ENCODE results near the gene SRSF7. TPM values are rescaled to one million over a fixed set of nuclear protein-coding genes. Genes with fewer than 3 reads are reported as not detected.

Gene SRSF7
- total RNA-seq, 4 donors from 2014 or later: 94.4 to 163 (median 128) TPM

DNA sequence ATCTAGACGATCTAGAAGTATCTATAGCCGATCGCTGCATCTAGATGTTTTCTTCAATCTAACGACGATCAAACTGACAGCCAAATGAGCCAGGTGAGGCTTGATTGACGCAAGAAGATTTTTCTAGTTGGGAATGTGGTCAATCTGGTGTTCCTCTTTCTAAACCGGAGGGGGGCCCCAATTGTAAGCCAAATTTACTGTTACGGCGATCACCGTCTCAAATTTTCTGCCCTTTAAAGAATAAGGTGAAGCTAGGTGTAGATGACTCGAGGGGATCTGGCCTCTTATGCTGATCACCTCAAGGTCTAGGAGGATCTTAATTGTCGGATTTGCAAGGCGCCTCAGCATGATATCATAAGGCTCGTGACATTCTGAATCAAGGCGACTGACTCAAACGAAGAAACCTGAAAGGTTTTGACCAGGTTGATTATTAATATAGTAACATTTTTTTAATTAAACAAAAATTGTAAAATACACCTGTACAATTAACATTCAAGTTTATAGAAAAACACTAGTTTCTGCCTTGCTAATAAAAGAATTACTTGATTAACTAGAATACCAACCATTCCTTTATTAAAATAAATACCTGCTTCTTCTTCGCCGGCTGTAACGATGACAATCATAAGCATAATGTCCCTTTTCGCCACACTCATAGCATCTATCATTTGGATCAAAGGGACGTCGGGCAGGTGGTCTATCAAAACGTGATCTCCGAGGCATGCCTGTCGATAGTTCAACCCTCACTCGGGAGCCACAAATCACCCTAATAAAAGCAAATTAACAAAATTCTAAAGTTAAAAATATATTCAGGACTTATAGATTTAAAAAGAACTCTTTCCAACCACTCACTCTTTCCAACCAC, 2.0 kb downstream of the SRSF7 start:
- Histone ChIP-seq H3K36me3 (no peaks in the 10 kb centered on the region), H3K4me3 (peak overlapping the region; percentile 77 to 83), H3K4me1 (peaks cover 20% of the 10 kb centered on the region in 2 donors), H3K27ac (peak overlapping the region; percentile 98), H3K27me3 (no peaks in the 10 kb centered on the region), H3K9me3 (no peaks in the 10 kb centered on the region)
- intact Hi-C loops (cut with DNase I; ENCODE audit: low total_unique reads): loop anchor here (10.0 kb wide), 2 partner anchors 164 to 214 kb away; no protein-coding TSS in a partner anchor
- TF ChIP-seq POLR2A (IDR thresholded peaks at IDR 0.05) (no peak), CTCF (IDR thresholded peaks at IDR 0.05) (no peak)
- no peak for DNase-seq

- no peaks in the 10 kb centered on the region for H3K9me3 ChIP-seq
- H3K4me1 ChIP-seq: peaks cover 20% of the 10 kb centered on the region in 2 donors
- TF ChIP-seq CTCF (IDR thresholded peaks at IDR 0.05): no peak
- no peak for TF ChIP-seq POLR2A (IDR thresholded peaks at IDR 0.05)
- no peak for DNase-seq
- H3K36me3 ChIP-seq: no peaks in the 10 kb centered on the region
- peak overlapping the region in 1 of 2 donors; percentile 44 for H3K27ac ChIP-seq
- no peak overlapping the region for H3K4me3 ChIP-seq
- intact Hi-C loops (cut with DNase I; ENCODE audit: low total_unique reads): loop anchor here (10.0 kb wide), 2 partner anchors 164 to 214 kb away; no protein-coding TSS in a partner anchor
- no peaks in the 10 kb centered on the region for H3K27me3 ChIP-seq
Observed at GRCh38 chr2:38748391-38748790, 2.8 kb downstream of the SRSF7 start.

DNA sequence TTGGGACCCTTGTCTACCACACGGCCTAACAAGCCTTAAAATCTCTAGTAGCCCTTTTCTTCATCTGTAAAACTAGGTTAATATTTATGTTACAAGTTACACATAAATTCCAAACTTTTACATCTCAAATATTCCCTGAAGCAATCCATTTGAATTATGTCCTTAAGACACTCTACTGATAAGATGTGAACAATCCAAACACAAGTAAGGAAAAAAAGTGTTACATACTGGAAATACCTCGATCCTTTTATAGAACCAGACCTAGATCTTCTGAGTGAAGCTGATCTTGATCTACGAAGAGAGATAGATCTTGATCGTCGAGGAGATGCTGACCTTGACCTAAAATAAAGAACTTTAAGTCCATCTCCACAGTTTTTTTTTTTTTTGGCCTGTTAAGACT, 3.3 kb downstream of the SRSF7 start:
- Histone ChIP-seq H3K4me1 (peaks cover 20% of the 10 kb centered on the region in 2 donors), H3K27me3 (no peaks in the 10 kb centered on the region), H3K4me3 (no peak overlapping the region), H3K27ac (peak overlapping the region; percentile 28 to 44), H3K9me3 (no peaks in the 10 kb centered on the region), H3K36me3 (no peaks in the 10 kb centered on the region)
- intact Hi-C loops (cut with DNase I; ENCODE audit: low total_unique reads): loop anchor here (10.0 kb wide), 2 partner anchors 163 to 213 kb away; no protein-coding TSS in a partner anchor
- TF ChIP-seq POLR2A (IDR thresholded peaks at IDR 0.05): no peak
- no peak for TF ChIP-seq CTCF (IDR thresholded peaks at IDR 0.05)
- no peak for DNase-seq

GRCh38 chr2:38747007-38747424, 4.1 kb downstream of the SRSF7 start:
- DNase-seq: no peak
- TF ChIP-seq POLR2A (IDR thresholded peaks at IDR 0.05) (no peak), CTCF (IDR thresholded peaks at IDR 0.05) (no peak)
- no peaks in the 10 kb centered on the region for H3K27me3 ChIP-seq
- intact Hi-C loops (cut with DNase I; ENCODE audit: low total_unique reads): loop anchor here (10.0 kb wide), 2 partner anchors 162 to 212 kb away; no protein-coding TSS in a partner anchor
- peaks cover 20% of the 10 kb centered on the region in 2 donors for H3K4me1 ChIP-seq
- H3K4me3 ChIP-seq: no peak overlapping the region
- peak overlapping the region in 1 of 2 donors; percentile 28 for H3K27ac ChIP-seq
- H3K9me3 ChIP-seq: no peaks in the 10 kb centered on the region
- H3K36me3 ChIP-seq: no peaks in the 10 kb centered on the region

GRCh38 chr2:38745267-38745666, 5.9 kb downstream of the SRSF7 start:
- Histone ChIP-seq H3K36me3 (no peaks in the 10 kb centered on the region), H3K27me3 (no peaks in the 10 kb centered on the region), H3K9me3 (no peaks in the 10 kb centered on the region), H3K4me3 (no peak overlapping the region), H3K27ac (no peak overlapping the region), H3K4me1 (peaks cover 20% of the 10 kb centered on the region in 2 donors)
- DNase-seq: no peak
- TF ChIP-seq CTCF (IDR thresholded peaks at IDR 0.05): no peak
- no peak for TF ChIP-seq POLR2A (IDR thresholded peaks at IDR 0.05)
- intact Hi-C loops (cut with DNase I; ENCODE audit: low total_unique reads): loop anchor here (10.0 kb wide), 2 partner anchors 160 to 210 kb away; no protein-coding TSS in a partner anchor

Data from uterus (tissue), 4 donors.